ENCODE measurements around the gene CNTNAP2.

The CNTNAP2 gene

DNA sequence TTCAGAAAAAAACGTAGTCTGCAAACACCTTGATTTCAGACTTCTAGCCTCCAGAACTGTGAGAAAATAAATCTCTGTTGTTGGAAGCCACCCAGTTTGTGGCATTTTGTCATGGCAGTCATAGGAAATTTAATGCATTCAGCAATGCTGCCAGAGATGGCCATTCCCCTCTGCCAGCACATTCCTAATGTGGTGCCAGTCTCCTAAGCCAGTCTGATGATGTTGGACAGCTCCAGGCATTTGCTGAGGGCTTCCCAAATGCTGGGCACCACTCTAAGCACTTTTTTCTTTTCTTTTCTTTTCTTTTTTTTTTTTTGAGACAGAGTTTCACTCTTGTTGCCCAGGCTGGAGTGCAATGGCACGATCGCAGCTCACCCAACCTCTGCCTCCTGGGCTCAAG is 1807.2 kb downstream of the CNTNAP2 start:
- Histone ChIP-seq H4K20me1 (ENCODE audit: insufficient read depth, low read length) (no peaks in the 10 kb centered on the region), H3K79me2 (ENCODE audit: insufficient read depth, low read length) (no peaks in the 10 kb centered on the region), H3K4me3 (ENCODE audit: low read depth in 1 of 2, low read length in 2 of 2) (no peak overlapping the region), H2AFZ (ENCODE audit: low read depth, low read length) (no peak overlapping the region), H3K9me3 (ENCODE audit: insufficient read depth, low read length, severe bottlenecking) (no peaks in the 10 kb centered on the region), H3K36me3 (ENCODE audit: insufficient read depth, low read length) (no peaks in the 10 kb centered on the region), H3K4me2 (ENCODE audit: insufficient read depth, low read length) (no peak overlapping the region), H3K27ac (ENCODE audit: low read length) (no peak overlapping the region), H3K27me3 (ENCODE audit: insufficient read depth, low read length, poor library complexity) (no peaks in the 10 kb centered on the region), H3K4me1 (ENCODE audit: insufficient read depth, low read length) (no peaks in the 10 kb centered on the region), H3K9ac (ENCODE audit: low read depth, low read length) (no peak overlapping the region)
- ATAC-seq (ENCODE audit: insufficient read depth, low read depth) (no peak), DNase-seq (no peak)
- TF ChIP-seq, protein P1, sequence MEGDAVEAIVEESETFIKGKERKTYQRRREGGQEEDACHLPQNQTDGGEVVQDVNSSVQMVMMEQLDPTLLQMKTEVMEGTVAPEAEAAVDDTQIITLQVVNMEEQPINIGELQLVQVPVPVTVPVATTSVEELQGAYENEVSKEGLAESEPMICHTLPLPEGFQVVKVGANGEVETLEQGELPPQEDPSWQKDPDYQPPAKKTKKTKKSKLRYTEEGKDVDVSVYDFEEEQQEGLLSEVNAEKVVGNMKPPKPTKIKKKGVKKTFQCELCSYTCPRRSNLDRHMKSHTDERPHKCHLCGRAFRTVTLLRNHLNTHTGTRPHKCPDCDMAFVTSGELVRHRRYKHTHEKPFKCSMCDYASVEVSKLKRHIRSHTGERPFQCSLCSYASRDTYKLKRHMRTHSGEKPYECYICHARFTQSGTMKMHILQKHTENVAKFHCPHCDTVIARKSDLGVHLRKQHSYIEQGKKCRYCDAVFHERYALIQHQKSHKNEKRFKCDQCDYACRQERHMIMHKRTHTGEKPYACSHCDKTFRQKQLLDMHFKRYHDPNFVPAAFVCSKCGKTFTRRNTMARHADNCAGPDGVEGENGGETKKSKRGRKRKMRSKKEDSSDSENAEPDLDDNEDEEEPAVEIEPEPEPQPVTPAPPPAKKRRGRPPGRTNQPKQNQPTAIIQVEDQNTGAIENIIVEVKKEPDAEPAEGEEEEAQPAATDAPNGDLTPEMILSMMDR (IDR thresholded peaks at IDR 0.05; ENCODE audit: borderline replicate concordance, extremely low read depth, low read length, poor library complexity, severe bottlenecking): no peak

DNA sequence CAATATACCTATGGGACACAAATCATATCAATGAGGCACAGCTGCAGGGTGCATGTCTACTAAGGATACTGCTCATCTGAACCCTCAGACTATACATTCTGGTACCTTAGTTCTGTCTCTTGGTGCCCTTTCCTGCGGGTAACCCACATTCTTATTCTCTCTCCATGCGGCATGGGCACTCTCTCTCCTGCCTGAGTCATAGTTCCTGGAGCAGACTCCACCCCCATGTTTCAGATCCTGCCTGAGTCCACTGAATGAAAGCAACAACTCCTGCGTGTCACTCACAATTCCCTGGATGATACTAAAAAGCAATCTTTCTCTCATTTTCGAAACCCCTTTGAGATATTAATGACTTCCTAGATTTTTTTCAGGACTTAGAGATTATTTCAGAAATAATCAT is 1820.8 kb downstream of the CNTNAP2 start:
- no peak overlapping the region for H2AFZ ChIP-seq (ENCODE audit: low read depth, low read length)

DNA sequence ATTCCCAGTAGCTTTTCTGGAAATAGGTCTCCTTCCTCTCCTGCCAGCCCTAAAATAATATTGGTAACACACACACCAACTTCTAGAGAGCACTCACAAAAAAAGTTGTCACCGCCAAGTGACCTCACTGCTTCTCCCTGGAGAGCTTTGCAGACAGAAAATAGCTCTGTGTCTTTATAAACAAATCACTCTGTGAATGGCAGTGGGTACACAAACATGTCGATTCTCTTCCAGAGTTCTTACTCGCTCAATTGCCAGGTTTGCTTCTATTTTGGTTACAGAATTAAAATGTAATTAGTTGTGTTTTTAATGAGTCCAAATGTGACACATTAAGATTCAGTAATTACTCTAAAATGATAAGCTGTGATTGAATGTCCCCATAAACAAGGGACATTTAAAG is 1824.8 kb downstream of the CNTNAP2 start:
- H3K9ac ChIP-seq (ENCODE audit: low read depth, low read length): no peak overlapping the region
- no peaks in the 10 kb centered on the region for H4K20me1 ChIP-seq (ENCODE audit: insufficient read depth, low read length)
- DNase-seq (no peak), ATAC-seq (ENCODE audit: insufficient read depth, low read depth) (no peak)
- H3K9me3 ChIP-seq (ENCODE audit: insufficient read depth, low read length, severe bottlenecking): no peaks in the 10 kb centered on the region
- TF ChIP-seq EZH2 (IDR thresholded peaks at IDR 0.05; ENCODE audit: borderline replicate concordance, low read depth, low read length, severe bottlenecking): no peak
- TF ChIP-seq, protein P1 (IDR thresholded peaks at IDR 0.05; ENCODE audit: borderline replicate concordance, extremely low read depth, low read length, poor library complexity, severe bottlenecking): no peak
- H3K4me1 ChIP-seq (ENCODE audit: insufficient read depth, low read length): no peaks in the 10 kb centered on the region
- H3K4me2 ChIP-seq (ENCODE audit: insufficient read depth, low read length): no peak overlapping the region
- no peak overlapping the region for H3K4me3 ChIP-seq (ENCODE audit: low read depth in 1 of 2, low read length in 2 of 2)
- H3K27me3 ChIP-seq (ENCODE audit: insufficient read depth, low read length, poor library complexity): no peaks in the 10 kb centered on the region
- H3K79me2 ChIP-seq (ENCODE audit: insufficient read depth, low read length): no peaks in the 10 kb centered on the region
- H3K27ac ChIP-seq (ENCODE audit: low read length): no peak overlapping the region
- no peak overlapping the region for H2AFZ ChIP-seq (ENCODE audit: low read depth, low read length)
- H3K36me3 ChIP-seq (ENCODE audit: insufficient read depth, low read length): no peaks in the 10 kb centered on the region

More for the DNA sequence above, 1820.8 kb downstream of the CNTNAP2 start:
- Histone ChIP-seq H3K9me3 (ENCODE audit: insufficient read depth, low read length, severe bottlenecking) (no peaks in the 10 kb centered on the region), H3K4me1 (ENCODE audit: insufficient read depth, low read length) (no peaks in the 10 kb centered on the region), H3K4me3 (ENCODE audit: low read depth in 1 of 2, low read length in 2 of 2) (no peak overlapping the region), H3K27me3 (ENCODE audit: insufficient read depth, low read length, poor library complexity) (no peaks in the 10 kb centered on the region), H3K4me2 (ENCODE audit: insufficient read depth, low read length) (no peak overlapping the region), H4K20me1 (ENCODE audit: insufficient read depth, low read length) (no peaks in the 10 kb centered on the region), H3K79me2 (ENCODE audit: insufficient read depth, low read length) (no peaks in the 10 kb centered on the region), H3K9ac (ENCODE audit: low read depth, low read length) (no peak overlapping the region), H3K27ac (ENCODE audit: low read length) (no peak overlapping the region), H3K36me3 (ENCODE audit: insufficient read depth, low read length) (no peaks in the 10 kb centered on the region)
- DNase-seq (no peak), ATAC-seq (ENCODE audit: insufficient read depth, low read depth) (no peak)
- TF ChIP-seq EZH2 (IDR thresholded peaks at IDR 0.05; ENCODE audit: borderline replicate concordance, low read depth, low read length, severe bottlenecking): no peak

DNA sequence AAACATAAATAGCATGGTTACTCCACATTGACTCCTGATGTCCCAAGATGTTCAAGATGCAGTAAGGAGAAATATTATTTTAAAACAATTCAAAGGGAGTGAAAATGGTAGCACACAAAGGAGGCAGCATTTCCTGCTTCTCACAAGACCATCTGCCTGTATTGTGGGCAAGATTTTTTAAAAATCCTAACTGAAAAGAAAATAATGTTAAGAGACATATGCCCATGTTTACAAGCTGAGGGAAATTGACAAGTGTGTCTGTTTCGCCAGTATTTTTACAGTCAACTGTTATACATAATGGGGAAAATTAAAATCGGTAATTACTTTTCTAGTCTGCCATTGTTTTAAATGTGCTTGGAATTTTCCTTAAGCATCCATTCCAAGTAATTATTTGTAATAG is 1827.7 kb downstream of the CNTNAP2 start:
- H3K9ac ChIP-seq (ENCODE audit: low read depth, low read length): no peak overlapping the region
- H3K9me3 ChIP-seq (ENCODE audit: insufficient read depth, low read length, severe bottlenecking): no peaks in the 10 kb centered on the region
- H3K79me2 ChIP-seq (ENCODE audit: insufficient read depth, low read length): no peaks in the 10 kb centered on the region
- no peaks in the 10 kb centered on the region for H4K20me1 ChIP-seq (ENCODE audit: insufficient read depth, low read length)
- no peaks in the 10 kb centered on the region for H3K27me3 ChIP-seq (ENCODE audit: insufficient read depth, low read length, poor library complexity)
- H3K27ac ChIP-seq (ENCODE audit: low read length): no peak overlapping the region
- ATAC-seq (ENCODE audit: insufficient read depth, low read depth): no peak
- no peak overlapping the region for H3K4me3 ChIP-seq (ENCODE audit: low read depth in 1 of 2, low read length in 2 of 2)
- no peak overlapping the region for H3K4me2 ChIP-seq (ENCODE audit: insufficient read depth, low read length)
- TF ChIP-seq, protein P1 (IDR thresholded peaks at IDR 0.05; ENCODE audit: borderline replicate concordance, extremely low read depth, low read length, poor library complexity, severe bottlenecking): no peak
- TF ChIP-seq EZH2 (IDR thresholded peaks at IDR 0.05; ENCODE audit: borderline replicate concordance, low read depth, low read length, severe bottlenecking): no peak
- no peaks in the 10 kb centered on the region for H3K36me3 ChIP-seq (ENCODE audit: insufficient read depth, low read length)
- no peak for DNase-seq
- no peak overlapping the region for H2AFZ ChIP-seq (ENCODE audit: low read depth, low read length)
- no peaks in the 10 kb centered on the region for H3K4me1 ChIP-seq (ENCODE audit: insufficient read depth, low read length)
